Prostate gland (tissue), 2 donors: Measurements from ENCODE around the gene EXOSC9.

Experiments
- CTCF ChIP-seq, 4 experiments: fragments of 200-600 bp in 2 of 4; fragments of 450-650 bp in 2 of 4; sonication (generic) in 2 of 4; IDR thresholded peaks; 1 replicate in 3 of 4; 2 replicates in 1 of 4; pipeline ENCODE4 v1.5.1; 2016 to 2019; ENCODE audit warnings: antibody characterized with exemption in 4 of 4, mild to moderate bottlenecking in 2 of 4, moderate library complexity in 2 of 4
- POLR2AphosphoS5 ChIP-seq: sonication (generic); formaldehyde crosslinking; IDR thresholded peaks from one replicate; pipeline ENCODE4 v1.6.1; 2017; ENCODE audit warnings: antibody characterized with exemption

- TF ChIP-seq POLR2AphosphoS5 (no peak), CTCF (IDR thresholded peaks at IDR 0.05) (no peak)
Measured at GRCh38 chr4:121824171-121824527, 23.0 kb downstream of the EXOSC9 start.
